ENCODE data around the gene COG4. TPM values are rescaled to one million over a fixed set of nuclear protein-coding genes. Genes with fewer than 3 reads are reported as not detected.
A peak's percentile ranks its signal among the peaks of the same experiment; 100 is the strongest.

The COG4 gene
- total RNA-seq, 2 donors from 2014 or later = 62.7 to 71.4 TPM

GRCh38 chr16:70468776-70469525, 54.4 kb downstream of the COG4 start:
- H3K9ac ChIP-seq (ENCODE audit: extremely low read depth, low read length, poor library complexity, severe bottlenecking) = no peak overlapping the region

GRCh38 chr16:70467608-70468007, 55.7 kb downstream of the COG4 start:
- no peak overlapping the region for H3K4me3 ChIP-seq (ENCODE audit: low read length)
- H3K9ac ChIP-seq (ENCODE audit: extremely low read depth, low read length, poor library complexity, severe bottlenecking) = no peak overlapping the region
- no peak overlapping the region for H3K27ac ChIP-seq (ENCODE audit: low read depth, low read length)
- no peaks in the 10 kb centered on the region for H3K36me3 Mint-ChIP-seq (ENCODE audit: low read depth)
- H3K27ac Mint-ChIP-seq = no peak overlapping the region
- no peaks in the 10 kb centered on the region for H3K9me3 Mint-ChIP-seq
- WGBS, 2 experiments (ENCODE audit: insufficient coverage in 1 of 2, insufficient read length in 1 of 2) = 96 to 100% methylated on average over 5 to 8 of the region's 8 CpGs
- H3K36me3 ChIP-seq (ENCODE audit: control insufficient read depth, insufficient read depth, low read length) = peaks cover 6% of the 10 kb centered on the region
- no peaks in the 10 kb centered on the region for H3K9me3 ChIP-seq (ENCODE audit: control insufficient read depth, low read length)
- peaks cover 3% of the 10 kb centered on the region for H3K4me1 Mint-ChIP-seq
- TF ChIP-seq, protein P1, sequence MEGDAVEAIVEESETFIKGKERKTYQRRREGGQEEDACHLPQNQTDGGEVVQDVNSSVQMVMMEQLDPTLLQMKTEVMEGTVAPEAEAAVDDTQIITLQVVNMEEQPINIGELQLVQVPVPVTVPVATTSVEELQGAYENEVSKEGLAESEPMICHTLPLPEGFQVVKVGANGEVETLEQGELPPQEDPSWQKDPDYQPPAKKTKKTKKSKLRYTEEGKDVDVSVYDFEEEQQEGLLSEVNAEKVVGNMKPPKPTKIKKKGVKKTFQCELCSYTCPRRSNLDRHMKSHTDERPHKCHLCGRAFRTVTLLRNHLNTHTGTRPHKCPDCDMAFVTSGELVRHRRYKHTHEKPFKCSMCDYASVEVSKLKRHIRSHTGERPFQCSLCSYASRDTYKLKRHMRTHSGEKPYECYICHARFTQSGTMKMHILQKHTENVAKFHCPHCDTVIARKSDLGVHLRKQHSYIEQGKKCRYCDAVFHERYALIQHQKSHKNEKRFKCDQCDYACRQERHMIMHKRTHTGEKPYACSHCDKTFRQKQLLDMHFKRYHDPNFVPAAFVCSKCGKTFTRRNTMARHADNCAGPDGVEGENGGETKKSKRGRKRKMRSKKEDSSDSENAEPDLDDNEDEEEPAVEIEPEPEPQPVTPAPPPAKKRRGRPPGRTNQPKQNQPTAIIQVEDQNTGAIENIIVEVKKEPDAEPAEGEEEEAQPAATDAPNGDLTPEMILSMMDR (conservative IDR thresholded peaks at IDR 0.05) = no peak
- no peaks in the 10 kb centered on the region for H3K27me3 ChIP-seq (ENCODE audit: control insufficient read depth, insufficient read depth, low read length, poor library complexity, severe bottlenecking)
- no peaks in the 10 kb centered on the region for H3K27me3 Mint-ChIP-seq (ENCODE audit: insufficient read depth)
- no peak overlapping the region for H3K4me3 Mint-ChIP-seq
- H3K4me1 ChIP-seq (ENCODE audit: control insufficient read depth, insufficient read depth, low read length) = no peaks in the 10 kb centered on the region
- no peak for DNase-seq

More at GRCh38 chr16:70468776-70469525, 54.4 kb downstream of the COG4 start:
- no peaks in the 10 kb centered on the region for H3K27me3 Mint-ChIP-seq (ENCODE audit: insufficient read depth)
- H3K4me1 ChIP-seq (ENCODE audit: control insufficient read depth, insufficient read depth, low read length) = no peaks in the 10 kb centered on the region
- DNase-seq = no peak
- TF ChIP-seq, protein P1 (conservative IDR thresholded peaks at IDR 0.05) = no peak
- no peaks in the 10 kb centered on the region for H3K9me3 ChIP-seq (ENCODE audit: control insufficient read depth, low read length)
- WGBS, 2 experiments (ENCODE audit: insufficient coverage in 1 of 2, insufficient read length in 1 of 2) = 91 to 94% methylated on average over 4 to 16 of the region's 16 CpGs
- H3K27ac ChIP-seq (ENCODE audit: low read depth, low read length) = no peak overlapping the region
- peaks cover 3% of the 10 kb centered on the region for H3K36me3 ChIP-seq (ENCODE audit: control insufficient read depth, insufficient read depth, low read length)
- no peak overlapping the region for H3K27ac Mint-ChIP-seq
- peaks cover 3% of the 10 kb centered on the region for H3K4me1 Mint-ChIP-seq
- no peaks in the 10 kb centered on the region for H3K36me3 Mint-ChIP-seq (ENCODE audit: low read depth)
- H3K4me3 Mint-ChIP-seq = no peak overlapping the region
- H3K27me3 ChIP-seq (ENCODE audit: control insufficient read depth, insufficient read depth, low read length, poor library complexity, severe bottlenecking) = no peaks in the 10 kb centered on the region
- no peaks in the 10 kb centered on the region for H3K9me3 Mint-ChIP-seq
- no peak overlapping the region for H3K4me3 ChIP-seq (ENCODE audit: low read length)

GRCh38 chr16:70467113-70467512, 56.2 kb downstream of the COG4 start:
- Histone ChIP-seq H3K36me3 (ENCODE audit: control insufficient read depth, insufficient read depth, low read length) (peaks cover 6% of the 10 kb centered on the region), H3K27me3 (ENCODE audit: control insufficient read depth, insufficient read depth, low read length, poor library complexity, severe bottlenecking) (no peaks in the 10 kb centered on the region), H3K27ac (ENCODE audit: low read depth, low read length) (no peak overlapping the region), H3K4me1 (ENCODE audit: control insufficient read depth, insufficient read depth, low read length) (no peaks in the 10 kb centered on the region), H3K9me3 (ENCODE audit: control insufficient read depth, low read length) (no peaks in the 10 kb centered on the region), H3K4me3 (ENCODE audit: low read length) (no peak overlapping the region), H3K9ac (ENCODE audit: extremely low read depth, low read length, poor library complexity, severe bottlenecking) (no peak overlapping the region)
- WGBS, 2 experiments (ENCODE audit: insufficient coverage in 1 of 2, insufficient read length in 1 of 2) = 91 to 94% methylated on average over 6 to 11 of the region's 11 CpGs
- Mint-ChIP-seq H3K36me3 (ENCODE audit: low read depth) (no peaks in the 10 kb centered on the region), H3K27me3 (ENCODE audit: insufficient read depth) (no peaks in the 10 kb centered on the region), H3K4me1 (peaks cover 3% of the 10 kb centered on the region), H3K27ac (no peak overlapping the region), H3K4me3 (no peak overlapping the region), H3K9me3 (no peaks in the 10 kb centered on the region)
- TF ChIP-seq, protein P1 (conservative IDR thresholded peaks at IDR 0.05) = peak; percentile 53
- peak; percentile 49 for DNase-seq
